Neural progenitor cell (in vitro differentiated cells): ENCODE results near the gene CENPC.

Experiments used
- CTCF ChIP-seq: fragments of 200-600 bp; sonication (generic); IDR thresholded peaks from 2 replicates; pipeline ENCODE4 v1.5.1; 2017; ENCODE audit warnings: antibody characterized with exemption, mild to moderate bottlenecking
- EZH2 ChIP-seq: fragments of 200-600 bp; sonication (generic); IDR thresholded peaks from 2 replicates; pipeline ENCODE4 v1.6.1; 2017; ENCODE audit warnings: antibody characterized with exemption, mild to moderate bottlenecking, moderate library complexity

DNA sequence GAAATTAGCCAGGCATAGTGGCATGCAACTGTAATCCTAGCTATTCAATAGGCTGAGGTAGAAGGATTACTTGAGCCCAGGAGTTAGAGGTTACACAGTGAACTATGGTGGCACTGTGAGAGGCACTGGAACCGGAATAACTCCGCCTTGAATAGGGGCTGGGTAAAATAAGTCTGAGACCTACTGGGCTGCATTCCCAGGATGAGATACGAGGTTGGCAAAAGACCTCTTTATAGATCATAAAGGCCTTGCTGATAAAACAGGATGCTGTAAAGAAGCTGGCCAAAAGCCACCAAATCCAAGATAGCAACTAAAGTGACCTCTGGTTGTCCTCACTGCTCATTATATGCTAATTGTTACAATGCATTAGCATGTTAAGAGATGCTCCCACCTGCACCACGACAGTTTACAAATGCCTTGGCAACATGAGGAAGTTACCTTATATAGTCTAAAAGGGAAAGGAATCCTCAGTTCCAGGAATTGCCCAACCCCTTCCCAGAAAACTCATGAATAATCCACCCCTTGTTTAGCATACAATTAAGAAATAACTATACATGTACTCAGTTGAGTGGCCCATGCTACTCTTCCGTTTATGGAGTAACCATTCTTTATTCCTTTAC lies 88.6 kb downstream of the CENPC start:
- TF ChIP-seq CTCF: no peak
- no peak for TF ChIP-seq EZH2
